ENCODE measurements around the gene CABS1.

CABS1 gene

DNA sequence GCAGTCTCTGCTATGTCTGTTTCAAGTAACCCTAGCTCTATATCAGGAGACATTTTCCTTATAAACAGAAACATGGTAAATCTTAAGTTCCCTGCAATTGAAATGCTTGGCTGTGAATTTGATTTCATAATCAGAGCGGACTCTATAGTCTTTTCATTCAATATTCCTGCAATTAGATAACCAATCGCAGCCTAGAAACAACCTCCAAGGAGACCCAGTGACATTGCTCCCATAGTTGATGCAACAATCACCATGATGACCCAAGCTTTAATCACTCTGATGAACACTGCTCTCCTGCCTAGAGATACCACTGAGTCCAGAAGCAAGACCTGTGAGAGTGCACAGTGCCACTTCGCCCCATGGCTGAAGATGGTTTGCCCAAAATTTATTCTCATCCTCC lies at the start of gene CABS1:
CABS1 (plus strand) TSS at position 301 of the 400 bp plus-strand sequence; CDS start at position 360, 59 bp downstream.
- Histone ChIP-seq H3K4me1 (no peaks in the 10 kb centered on the region), H3K27ac (no peak within 1 kb of the TSS), H3K9ac (no peak within 1 kb of the TSS), H3K9me3 (replicated peaks in 1 of 11) (no peaks in the 10 kb centered on the region), H3K4me3 (no peak within 1 kb of the TSS), H4K20me1 (no peaks in the 10 kb centered on the region), H3K27me3 (no peaks in the 10 kb centered on the region), H3K4me2 (no peak within 1 kb of the TSS), H3K36me3 (no peaks in the 10 kb centered on the region)
- TF ChIP-seq Cebpa-rat (IDR thresholded peaks at IDR 0.05) = no peak

DNA sequence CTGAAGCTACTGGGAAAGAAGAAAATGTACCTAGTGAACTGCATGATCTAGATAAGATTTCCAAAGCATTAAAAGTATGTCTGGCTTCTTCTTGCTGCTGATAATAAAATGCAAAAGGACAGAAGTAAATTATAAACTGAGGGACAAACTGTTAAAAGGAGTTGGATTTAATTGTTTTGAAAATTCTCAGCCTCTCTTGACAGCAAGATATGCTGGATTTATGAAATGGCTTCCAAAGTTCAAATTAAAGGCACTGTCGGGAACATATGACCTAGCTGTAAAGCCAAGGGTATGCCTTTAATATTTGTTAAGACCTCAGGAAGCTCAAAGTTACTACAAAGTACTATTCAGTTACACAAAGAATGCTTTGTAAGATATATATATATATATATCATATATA lies 46.1 kb upstream of the CABS1 start:
- no peaks in the 10 kb centered on the region for H3K4me1 ChIP-seq

DNA sequence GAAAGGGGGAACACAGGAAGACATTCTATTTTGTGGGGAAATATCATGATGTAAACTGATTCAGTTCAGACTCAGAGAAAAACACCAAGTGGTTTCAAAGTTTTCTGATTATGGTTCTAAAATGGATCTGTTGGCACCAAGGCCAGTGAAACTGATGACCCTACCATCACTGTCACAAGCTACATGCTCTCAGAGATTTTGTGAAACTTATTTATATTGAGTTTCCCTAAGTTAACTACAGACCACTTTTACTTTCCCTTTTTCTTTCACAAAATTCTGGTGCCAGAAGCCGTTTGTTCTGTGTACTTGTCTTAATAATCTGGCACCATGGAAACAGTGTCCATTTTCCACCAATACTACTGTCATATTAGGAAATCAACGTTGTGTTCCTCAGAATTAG lies 43.4 kb upstream of the CABS1 start:
- Histone ChIP-seq H3K27me3 (no peaks in the 10 kb centered on the region), H3K9me3 (replicated peaks in 1 of 11) (no peaks in the 10 kb centered on the region), H3K27ac (no peak overlapping the region), H4K20me1 (no peaks in the 10 kb centered on the region), H3K4me3 (no peak overlapping the region), H3K4me1 (no peaks in the 10 kb centered on the region), H3K9ac (no peak overlapping the region), H3K36me3 (no peaks in the 10 kb centered on the region), H3K4me2 (no peak overlapping the region)
- no peak for TF ChIP-seq Cebpa-rat (IDR thresholded peaks at IDR 0.05)

More for the DNA sequence above, 46.1 kb upstream of the CABS1 start:
- TF ChIP-seq Cebpa-rat (IDR thresholded peaks at IDR 0.05) = no peak
- no peaks in the 10 kb centered on the region for H3K9me3 ChIP-seq (replicated peaks in 1 of 11)
- H3K27ac ChIP-seq = no peak overlapping the region
- H3K36me3 ChIP-seq = no peaks in the 10 kb centered on the region
- H3K9ac ChIP-seq = no peak overlapping the region
- H3K27me3 ChIP-seq = no peaks in the 10 kb centered on the region
- H3K4me2 ChIP-seq = no peak overlapping the region
- no peak overlapping the region for H3K4me3 ChIP-seq
- no peaks in the 10 kb centered on the region for H4K20me1 ChIP-seq

DNA sequence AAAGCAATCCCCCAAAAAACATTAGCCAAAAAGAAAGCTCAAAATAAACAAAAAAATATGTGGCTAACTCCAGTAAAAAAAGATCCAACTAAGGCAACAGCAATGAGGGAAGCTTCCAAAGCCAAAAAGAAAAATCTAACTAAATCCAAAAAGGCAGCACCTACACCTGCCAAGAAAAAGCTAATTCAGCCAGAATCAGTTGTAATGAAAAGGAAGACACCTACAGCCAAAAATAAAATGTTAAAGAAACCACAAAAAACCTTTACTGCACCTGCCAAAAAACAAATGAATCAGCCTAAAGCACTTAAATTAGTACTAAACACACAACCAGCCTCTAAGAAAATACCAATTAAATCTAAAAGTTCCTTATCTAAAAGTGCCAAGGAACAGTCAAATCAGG lies 37.2 kb upstream of the CABS1 start:
- Histone ChIP-seq H3K9ac (no peak overlapping the region), H4K20me1 (no peaks in the 10 kb centered on the region), H3K27me3 (no peaks in the 10 kb centered on the region), H3K4me1 (no peaks in the 10 kb centered on the region), H3K9me3 (replicated peaks in 1 of 11) (no peaks in the 10 kb centered on the region; a peak in 1 of 22 replicates), H3K4me2 (no peak overlapping the region), H3K27ac (no peak overlapping the region), H3K36me3 (no peaks in the 10 kb centered on the region), H3K4me3 (no peak overlapping the region)
- no peak for TF ChIP-seq Cebpa-rat (IDR thresholded peaks at IDR 0.05)

DNA sequence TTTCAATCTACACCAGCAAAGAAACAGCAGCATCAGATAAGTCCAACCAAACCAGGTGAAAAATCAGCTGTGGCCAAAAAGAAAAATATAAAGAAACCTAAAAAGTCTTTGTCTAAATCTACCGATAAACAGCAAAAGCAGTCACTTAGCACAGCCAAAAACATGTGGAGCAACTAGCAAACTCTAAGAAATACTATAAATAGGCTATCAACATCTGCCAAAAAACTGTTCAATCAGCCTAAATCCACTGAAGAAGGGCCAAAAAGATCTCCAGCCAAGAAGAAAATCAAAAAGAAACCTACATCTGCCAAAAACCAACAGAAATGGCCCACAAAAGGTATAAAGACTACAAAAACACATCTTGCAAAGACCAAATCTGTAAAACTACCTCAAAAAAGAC lies 36.7 kb upstream of the CABS1 start:
- Histone ChIP-seq H3K9ac (no peak overlapping the region), H3K27ac (no peak overlapping the region)

DNA sequence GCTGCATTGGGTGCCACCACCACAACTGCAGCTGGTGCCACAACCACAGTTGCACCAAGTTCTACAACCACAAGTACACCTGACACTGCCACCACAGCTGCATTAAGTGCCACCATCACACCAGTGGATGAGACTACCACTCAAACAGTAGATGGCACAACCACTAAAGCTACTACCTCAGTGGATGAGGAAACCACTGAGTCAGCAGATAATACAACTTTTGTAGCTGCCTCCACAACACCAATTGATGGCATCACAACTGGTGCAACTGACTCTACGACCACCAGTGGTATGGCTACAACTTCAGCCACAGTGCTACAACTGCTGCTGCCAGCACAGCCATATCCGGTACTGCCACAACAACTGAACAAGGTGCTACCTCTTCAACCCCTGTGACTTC lies 35.1 kb upstream of the CABS1 start:
- H3K9ac ChIP-seq = no peak overlapping the region
- H3K4me1 ChIP-seq = no peaks in the 10 kb centered on the region
- H3K27ac ChIP-seq = no peak overlapping the region
- H3K4me2 ChIP-seq = no peak overlapping the region
- H3K36me3 ChIP-seq = no peaks in the 10 kb centered on the region
- no peaks in the 10 kb centered on the region; a peak in 1 of 22 replicates for H3K9me3 ChIP-seq (replicated peaks in 1 of 11)
- TF ChIP-seq Cebpa-rat (IDR thresholded peaks at IDR 0.05) = no peak
- H3K27me3 ChIP-seq = no peaks in the 10 kb centered on the region
- H3K4me3 ChIP-seq = no peak overlapping the region
- H4K20me1 ChIP-seq = no peaks in the 10 kb centered on the region

More for the DNA sequence above, 36.7 kb upstream of the CABS1 start:
- H3K9me3 ChIP-seq (replicated peaks in 1 of 11) = no peaks in the 10 kb centered on the region; a peak in 1 of 22 replicates
- H3K36me3 ChIP-seq = no peaks in the 10 kb centered on the region
- H3K4me2 ChIP-seq = no peak overlapping the region
- no peak overlapping the region for H3K4me3 ChIP-seq
- H4K20me1 ChIP-seq = no peaks in the 10 kb centered on the region
- no peaks in the 10 kb centered on the region for H3K27me3 ChIP-seq
- no peak for TF ChIP-seq Cebpa-rat (IDR thresholded peaks at IDR 0.05)
- no peaks in the 10 kb centered on the region for H3K4me1 ChIP-seq

DNA sequence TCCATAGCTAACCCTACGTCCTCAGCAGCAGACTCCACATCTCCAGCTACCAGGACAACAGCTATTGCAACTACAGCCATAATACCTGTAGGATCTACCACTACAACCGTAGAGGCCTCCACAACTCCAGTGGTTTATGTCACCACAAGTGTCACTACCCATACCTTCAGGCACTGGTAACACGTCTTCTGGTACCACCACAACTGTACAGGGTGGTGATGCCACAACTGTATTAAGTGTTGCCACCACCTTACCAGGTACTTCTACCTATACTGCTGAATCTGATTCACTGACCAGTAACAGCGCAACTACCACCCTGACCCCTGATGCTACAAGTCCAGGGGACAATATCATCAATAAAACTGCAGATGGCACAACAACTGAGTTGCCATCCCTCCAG lies 34.6 kb upstream of the CABS1 start:
- Histone ChIP-seq H3K9me3 (replicated peaks in 1 of 11) (no peaks in the 10 kb centered on the region; a peak in 1 of 22 replicates), H3K36me3 (no peaks in the 10 kb centered on the region), H3K4me2 (no peak overlapping the region), H3K27me3 (no peaks in the 10 kb centered on the region), H3K4me3 (no peak overlapping the region), H3K9ac (no peak overlapping the region), H3K27ac (no peak overlapping the region), H4K20me1 (no peaks in the 10 kb centered on the region), H3K4me1 (no peaks in the 10 kb centered on the region)
- no peak for TF ChIP-seq Cebpa-rat (IDR thresholded peaks at IDR 0.05)

DNA sequence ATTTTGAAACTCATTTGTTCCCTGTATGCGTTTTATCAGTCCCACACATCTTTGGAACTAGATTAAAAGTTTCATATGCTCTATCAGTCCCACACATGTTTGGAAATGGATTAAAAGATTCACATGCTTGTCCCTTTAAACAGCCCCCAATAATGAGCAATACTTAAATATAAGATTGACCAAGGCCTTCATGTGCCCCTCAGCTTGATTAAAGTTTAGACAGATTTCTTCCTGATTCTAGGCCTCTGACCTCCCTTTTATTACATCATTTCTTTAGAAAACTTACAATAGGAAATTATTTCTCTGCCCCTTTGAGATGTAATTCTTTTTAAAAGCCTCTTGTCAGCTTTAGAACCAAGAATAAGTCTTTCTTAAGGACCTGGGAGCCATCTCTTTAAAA lies 31.7 kb upstream of the CABS1 start:
- Histone ChIP-seq H3K9ac (no peak overlapping the region), H4K20me1 (no peaks in the 10 kb centered on the region), H3K27ac (no peak overlapping the region), H3K4me1 (no peaks in the 10 kb centered on the region), H3K27me3 (no peaks in the 10 kb centered on the region), H3K4me2 (no peak overlapping the region), H3K36me3 (no peaks in the 10 kb centered on the region), H3K4me3 (no peak overlapping the region), H3K9me3 (replicated peaks in 1 of 11) (no peaks in the 10 kb centered on the region; a peak in 1 of 22 replicates)
- TF ChIP-seq Cebpa-rat (IDR thresholded peaks at IDR 0.05) = no peak

DNA sequence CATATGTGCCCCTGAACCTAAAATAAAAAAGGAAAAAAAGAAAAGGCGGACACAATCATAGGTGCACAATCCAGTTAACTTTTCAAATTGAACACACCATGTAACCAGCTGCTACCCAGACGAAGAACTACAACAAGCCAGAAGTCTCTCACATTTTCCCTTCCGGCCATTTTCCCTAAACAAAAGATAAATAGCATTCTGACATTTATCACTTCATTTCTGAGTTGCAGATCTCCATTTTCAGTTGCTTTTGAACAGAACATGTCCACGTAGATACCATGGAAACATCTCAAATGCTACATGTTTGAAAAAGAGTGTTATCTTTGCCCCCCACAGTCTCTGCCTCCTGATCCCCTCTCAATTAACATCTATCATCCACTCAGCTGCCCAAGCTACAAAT lies 29.2 kb upstream of the CABS1 start:
- H3K27me3 ChIP-seq = no peaks in the 10 kb centered on the region
- H3K4me1 ChIP-seq = no peaks in the 10 kb centered on the region
- no peak overlapping the region for H3K4me3 ChIP-seq
- no peak for TF ChIP-seq Cebpa-rat (IDR thresholded peaks at IDR 0.05)
- no peak overlapping the region for H3K9ac ChIP-seq
- H4K20me1 ChIP-seq = no peaks in the 10 kb centered on the region
- H3K9me3 ChIP-seq (replicated peaks in 1 of 11) = no peaks in the 10 kb centered on the region
- H3K36me3 ChIP-seq = no peaks in the 10 kb centered on the region
- no peak overlapping the region for H3K27ac ChIP-seq
- no peak overlapping the region for H3K4me2 ChIP-seq

DNA sequence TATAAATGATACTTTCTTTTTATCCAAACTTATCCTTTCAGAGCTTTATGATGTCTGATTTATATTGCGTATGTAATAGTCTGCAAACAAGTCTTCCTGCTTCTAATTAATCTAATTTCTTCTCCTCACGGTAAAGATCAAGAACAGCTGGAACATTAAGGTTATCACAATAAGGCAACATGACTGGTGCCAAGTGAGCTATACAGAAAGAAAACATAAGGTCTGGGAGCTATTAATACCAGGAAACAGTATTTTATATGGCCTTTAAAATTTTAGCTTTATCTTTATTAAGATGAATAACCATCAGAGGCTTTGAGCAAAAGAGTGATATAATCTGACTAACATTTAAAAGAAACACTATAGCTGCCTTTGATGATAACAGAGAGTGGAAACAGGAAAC lies 28.7 kb upstream of the CABS1 start:
- no peak for TF ChIP-seq Cebpa-rat (IDR thresholded peaks at IDR 0.05)

DNA sequence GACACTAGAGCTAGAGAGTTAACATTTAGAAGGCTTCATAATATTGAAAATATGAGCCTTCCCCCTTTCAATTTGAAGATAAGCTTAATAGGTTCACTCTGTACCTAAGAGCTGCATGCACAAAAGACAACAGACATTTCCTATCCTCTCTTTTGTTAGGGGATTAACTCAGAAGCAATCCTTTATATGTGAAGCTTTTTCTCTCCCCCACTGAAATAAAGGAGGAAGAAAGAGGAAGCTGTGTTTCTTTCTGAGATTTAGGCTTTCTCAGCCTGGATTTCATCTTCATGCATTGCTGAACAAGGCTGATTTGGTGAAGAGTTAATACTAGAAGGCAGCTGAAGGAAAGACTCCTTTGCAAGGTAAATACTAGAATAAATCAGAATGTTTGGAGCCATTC lies 21.0 kb upstream of the CABS1 start:
- H3K27ac ChIP-seq = no peak overlapping the region
- H3K9ac ChIP-seq = no peak overlapping the region

More for the DNA sequence above, 28.7 kb upstream of the CABS1 start:
- Histone ChIP-seq H3K4me3 (no peak overlapping the region), H4K20me1 (no peaks in the 10 kb centered on the region), H3K9me3 (replicated peaks in 1 of 11) (no peaks in the 10 kb centered on the region), H3K4me1 (no peaks in the 10 kb centered on the region), H3K4me2 (no peak overlapping the region), H3K27ac (no peak overlapping the region), H3K9ac (no peak overlapping the region), H3K27me3 (no peaks in the 10 kb centered on the region), H3K36me3 (no peaks in the 10 kb centered on the region)

More for the DNA sequence above, 21.0 kb upstream of the CABS1 start:
- no peaks in the 10 kb centered on the region for H3K9me3 ChIP-seq (replicated peaks in 1 of 11)
- H3K4me2 ChIP-seq = no peak overlapping the region
- no peak for TF ChIP-seq Cebpa-rat (IDR thresholded peaks at IDR 0.05)
- no peaks in the 10 kb centered on the region for H4K20me1 ChIP-seq
- no peaks in the 10 kb centered on the region for H3K27me3 ChIP-seq
- no peaks in the 10 kb centered on the region for H3K4me1 ChIP-seq
- no peaks in the 10 kb centered on the region for H3K36me3 ChIP-seq
- H3K4me3 ChIP-seq = no peak overlapping the region

Measured in BLaER1 treated with 17β-estradiol and CSF1 and Interleukin-3, amounts not matched to agents 10 nM and 100 nM (cell line).